GM18909 (cell line): ENCODE data around the gene DCN.

Experiments
- ATAC-seq: cut with Tn5 transposase; IDR thresholded peaks from one replicate; pipeline ENCODE4 v1.9.1; 2021; ENCODE audit warnings: mild to moderate bottlenecking; ENCODE audit not compliant: unreplicated experiment, poor library complexity

The DCN gene

DNA sequence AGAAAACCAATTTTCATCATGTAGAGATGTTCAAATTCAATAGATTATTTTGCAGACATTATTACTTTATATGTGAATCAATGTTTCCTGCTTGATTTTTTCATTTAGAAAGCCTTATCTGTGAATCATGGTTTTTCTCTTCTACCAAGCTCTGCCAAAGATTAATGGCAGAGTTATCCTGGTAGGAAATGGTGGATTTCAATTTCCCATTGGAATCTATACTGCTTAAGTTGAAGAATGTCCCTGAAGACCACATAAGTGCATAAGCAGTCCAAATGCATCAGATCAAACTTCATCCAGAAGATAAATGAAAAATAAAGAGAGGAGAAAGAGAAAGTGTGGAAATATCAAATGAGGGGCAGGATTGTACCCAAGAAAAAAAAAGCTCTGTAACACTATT is 76.3 kb downstream of the DCN start:
- ATAC-seq, result no peak

DNA sequence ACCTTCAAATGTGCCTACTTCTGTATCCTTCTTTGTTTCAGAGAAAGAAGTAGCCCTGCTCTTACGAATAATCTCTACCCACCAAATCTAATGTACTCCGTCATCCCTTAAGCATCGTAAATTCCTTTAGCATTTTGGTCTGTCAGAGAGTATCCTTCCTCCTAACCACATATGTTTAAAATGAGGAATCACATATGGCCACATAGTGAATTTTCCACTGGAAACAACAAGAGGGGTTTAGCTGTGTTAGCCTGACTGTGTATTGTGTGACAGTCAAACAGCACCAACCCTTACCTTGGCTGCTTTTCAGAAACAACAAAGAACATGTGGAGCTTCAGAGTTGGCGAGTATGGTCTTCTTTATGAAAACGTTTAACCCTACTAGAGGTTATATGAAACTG is 76.8 kb downstream of the DCN start:
- ATAC-seq, result no peak

DNA sequence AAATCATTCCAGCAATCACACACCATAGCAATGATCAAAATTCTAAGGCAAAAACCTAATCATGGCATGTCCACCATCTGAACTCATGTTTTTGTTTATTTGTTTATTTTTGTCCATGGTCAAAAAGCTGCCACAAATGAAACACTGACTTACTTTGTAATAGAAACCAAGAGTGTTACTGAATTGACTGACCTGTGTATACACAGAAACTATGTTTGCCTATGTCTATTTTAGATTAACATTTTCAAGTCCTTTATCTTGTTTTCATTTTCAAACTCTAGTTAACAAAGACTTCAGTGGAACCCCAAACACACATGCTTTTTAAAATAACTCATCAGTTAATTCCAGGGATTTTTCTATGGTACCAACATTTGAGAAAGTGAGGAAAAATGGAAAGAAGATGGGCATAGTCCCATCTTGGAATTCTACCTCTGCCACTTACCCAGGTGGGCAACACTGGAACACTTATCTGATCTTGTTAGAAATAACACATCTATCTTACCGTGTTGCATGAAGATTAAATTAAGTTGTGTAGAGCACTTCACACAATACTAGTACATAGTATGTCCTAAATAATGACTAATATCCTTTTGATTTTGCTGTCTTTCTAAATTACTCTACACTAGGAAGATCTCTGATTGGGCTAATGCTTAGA is 77.7 kb downstream of the DCN start:
- peak; percentile 54 for ATAC-seq

DNA sequence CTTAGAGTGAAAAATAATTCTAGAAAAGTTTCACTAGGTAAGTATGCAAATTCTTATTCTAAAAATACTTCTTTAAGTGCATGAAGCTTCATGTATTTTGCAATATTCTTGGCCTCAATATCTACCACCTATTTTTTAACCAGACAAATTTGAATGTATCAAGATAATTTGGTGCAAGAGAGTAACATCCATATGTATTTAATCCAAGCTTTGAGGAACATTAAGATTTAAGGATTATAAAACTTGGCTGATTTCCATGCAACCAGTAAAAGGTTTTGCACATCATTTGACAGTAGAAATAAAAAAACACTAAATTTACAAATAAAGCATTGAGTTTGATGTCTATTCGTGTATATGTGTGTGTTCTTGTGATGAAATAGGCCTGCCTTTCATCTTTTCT is 79.0 kb downstream of the DCN start:
- ATAC-seq, result no peak

GRCh38 chr12:91103101-91103500 is 79.5 kb downstream of the DCN start:
- no peak for ATAC-seq

DNA sequence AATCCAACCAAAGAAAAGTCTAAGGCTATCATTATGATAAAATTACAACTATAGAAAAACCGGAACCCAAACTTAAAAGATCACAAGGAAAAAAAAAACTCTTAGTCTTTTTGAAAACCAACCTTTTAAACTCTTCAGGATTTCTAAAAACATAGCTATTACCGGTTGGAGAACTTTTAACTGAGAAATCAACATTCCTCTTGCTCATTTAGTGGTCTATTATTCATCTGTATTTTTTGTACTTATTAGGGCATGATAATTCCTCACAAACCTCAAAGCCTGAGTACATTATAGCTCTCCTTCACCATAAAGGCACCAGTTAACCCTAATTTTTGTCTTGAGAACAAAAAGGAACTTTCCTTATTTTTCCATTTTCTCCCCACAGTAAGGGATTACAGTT is 81.7 kb downstream of the DCN start:
- no peak for ATAC-seq

DNA sequence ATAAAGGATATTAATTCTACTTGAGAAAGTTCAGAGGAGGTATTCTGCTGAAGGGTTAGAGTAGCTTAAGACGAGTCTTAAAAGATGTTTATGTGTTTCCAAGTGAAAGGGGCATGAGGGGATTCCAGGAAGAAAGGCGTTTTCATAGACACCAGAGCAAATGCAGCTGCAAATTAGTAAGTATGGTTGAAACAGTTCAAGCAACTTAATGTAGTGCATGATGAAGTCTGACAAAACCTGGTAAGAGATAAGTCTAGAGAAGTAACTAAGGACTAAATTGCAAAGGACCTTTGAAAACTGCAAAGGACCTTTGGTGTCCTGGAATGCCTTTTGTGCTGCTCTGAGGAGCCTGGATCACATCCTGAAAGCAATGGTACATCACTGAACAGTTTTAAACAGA is 82.8 kb downstream of the DCN start:
- ATAC-seq, result no peak

DNA sequence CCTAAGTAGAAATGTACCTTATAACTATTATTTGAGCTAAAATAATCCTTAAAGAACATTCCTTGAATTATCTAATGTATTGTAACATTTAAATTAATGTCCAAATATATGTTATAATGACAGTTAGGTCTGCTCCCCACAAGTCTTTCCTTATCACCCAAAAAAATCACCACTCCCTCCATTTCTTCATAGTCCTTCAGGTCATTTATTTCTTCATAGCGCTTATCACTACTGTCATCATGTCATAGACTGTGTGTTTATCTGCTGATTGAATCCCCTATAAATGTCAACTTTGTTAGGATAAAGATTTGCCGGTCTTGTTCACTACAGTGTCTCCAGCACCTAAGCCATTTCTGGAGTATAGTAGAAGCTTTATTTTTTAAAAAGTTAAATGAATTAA is 83.3 kb downstream of the DCN start:
- ATAC-seq, result no peak

- ATAC-seq, result no peak
Measured at GRCh38 chr12:91098941-91099340, 83.7 kb downstream of the DCN start.

DNA sequence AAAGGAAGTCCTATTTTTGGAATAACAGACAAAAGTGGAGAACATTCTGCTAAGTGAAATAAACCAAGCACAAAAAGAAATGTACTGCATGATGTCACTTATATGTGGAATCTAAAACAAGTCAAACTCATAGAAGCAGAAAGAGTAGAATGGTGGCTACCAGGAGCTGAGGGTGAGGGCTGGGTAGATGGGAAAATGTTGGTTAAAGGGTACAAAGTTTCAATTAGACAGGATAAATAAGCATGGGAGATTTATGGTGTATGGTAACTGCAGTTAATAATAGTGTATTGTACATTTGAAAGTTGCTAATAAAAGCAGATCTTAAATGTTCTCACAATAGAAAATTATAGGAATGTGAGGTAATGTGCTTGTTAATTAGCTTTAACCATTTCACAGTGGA is 84.2 kb downstream of the DCN start:
- no peak for ATAC-seq

- no peak for ATAC-seq
Measured at GRCh38 chr12:91094957-91095356, 87.7 kb downstream of the DCN start.

DNA sequence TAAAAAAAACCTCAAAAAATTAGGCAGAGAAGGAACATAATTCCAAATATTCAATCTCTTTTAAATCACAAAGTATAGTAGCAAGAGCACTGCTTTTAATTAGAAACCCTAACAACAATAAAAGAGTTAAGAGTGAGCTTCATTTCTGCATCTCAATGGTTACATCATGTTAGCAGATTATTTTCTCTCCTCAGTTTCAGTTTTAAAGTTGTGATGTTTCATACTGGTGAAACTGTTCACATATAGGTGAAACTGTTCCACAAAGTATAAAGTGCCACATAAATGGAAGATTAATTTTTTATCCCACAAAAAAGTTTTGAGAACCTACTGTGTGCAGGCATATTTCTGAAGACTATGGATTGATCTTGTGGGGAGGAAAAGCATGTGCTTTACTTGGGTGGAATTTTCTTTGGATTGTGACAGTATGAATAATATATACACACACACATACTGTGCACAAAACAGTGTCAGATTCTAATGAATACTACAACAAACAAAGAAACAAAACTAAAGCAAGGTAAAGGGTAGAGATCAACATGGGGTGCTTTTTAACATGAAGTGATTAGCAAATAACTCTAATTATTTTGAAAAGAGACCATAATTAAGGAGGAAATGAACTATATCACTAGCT is 88.5 kb downstream of the DCN start:
- ATAC-seq, result no peak

GRCh38 chr12:91093341-91093740 is 89.3 kb downstream of the DCN start:
- ATAC-seq, result no peak

DNA sequence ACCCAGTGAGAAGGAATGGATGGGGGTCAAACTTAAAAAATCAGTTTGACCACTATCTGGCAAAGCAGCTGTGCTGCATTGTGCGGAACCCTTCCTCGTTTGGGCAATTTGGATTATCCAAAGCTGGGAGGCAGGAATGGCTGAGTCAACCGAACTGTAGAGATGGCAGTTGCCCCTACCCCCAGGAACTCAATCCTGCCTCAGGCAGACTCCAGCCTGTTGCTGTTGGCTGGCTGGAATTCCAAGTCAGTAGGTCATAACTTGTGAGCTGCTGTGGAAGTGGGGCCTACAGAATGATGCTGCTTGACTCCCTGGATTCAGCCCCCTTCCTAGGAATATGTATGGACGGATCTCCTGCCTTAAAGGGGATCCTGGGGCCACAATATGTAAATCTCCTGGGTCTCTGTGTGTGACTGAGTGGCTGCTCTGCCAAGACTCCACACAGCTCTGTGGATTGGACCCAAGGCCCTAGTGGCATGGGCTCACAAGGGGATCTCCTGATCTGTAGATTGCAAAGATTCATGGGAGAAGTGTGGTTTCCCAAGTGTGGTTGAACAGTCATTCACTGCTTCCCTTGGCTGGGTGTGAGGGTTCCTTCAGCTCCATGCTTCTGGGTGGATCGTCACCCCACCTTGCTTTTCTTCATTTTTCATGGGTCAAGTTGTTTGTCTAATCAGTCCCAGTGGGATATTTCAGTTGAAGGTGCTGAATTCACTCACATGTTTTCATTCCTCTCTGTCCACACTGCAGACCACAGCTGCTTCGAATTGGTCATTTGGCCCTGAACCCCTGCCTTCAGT is 90.5 kb downstream of the DCN start:
- no peak for ATAC-seq
